Daoy (cell line): ENCODE data around the gene CD82. TPM values are rescaled to one million over a fixed set of nuclear protein-coding genes. Genes with fewer than 3 reads are reported as not detected.

Source experiments
- total RNA-seq: library from RNA; depleted of rRNA; stranded (reverse); fragments of >200 nt; shearing (Covaris generic); gene quantifications from 2 replicates; pipeline ENCODE4 v1.2.3, GENCODE V29; 2014; rRNA removed

CD82 gene
- total RNA-seq, 1 experiment from 2014 or later: 48.5 TPM

Other genes with a start within 250 kb of the CD82 start
- gene TSPAN18, start 161.3 kb downstream of the CD82 start, total RNA-seq: 0.15 and 0.57 TPM in 2 replicates